Trophoblast cell (in vitro differentiated cells and primary cell): ENCODE measurements around the gene MRPL23.

Source experiments
- DNase-seq, 2 donors: peaks; one replicate each; pipeline ENCODE4 v3.0.0-alpha.2; 2016
- H2AFZ ChIP-seq: 2 replicates; pipeline ENCODE4 v1.6.1; 2013; ENCODE audit warnings: low read length, moderate library complexity, mild to moderate bottlenecking; ENCODE audit not compliant: insufficient read depth, poor library complexity
- H2AK5ac ChIP-seq: 2 replicates; pipeline ENCODE4 v1.6.1; 2013; ENCODE audit warnings: mild to moderate bottlenecking, low read length
- H2BK120ac ChIP-seq: 2 replicates; pipeline ENCODE4 v1.6.1; 2013; ENCODE audit warnings: low read length, mild to moderate bottlenecking, moderate library complexity; ENCODE audit not compliant: insufficient read depth, poor library complexity
- H2BK12ac ChIP-seq: 2 replicates; pipeline ENCODE4 v1.6.1; 2013; ENCODE audit warnings: mild to moderate bottlenecking, low read length, moderate library complexity
- H2BK5ac ChIP-seq: 2 replicates; pipeline ENCODE4 v1.6.1; 2013; ENCODE audit warnings: low read length, low read depth, moderate library complexity, mild to moderate bottlenecking; ENCODE audit not compliant: poor library complexity
- H3K14ac ChIP-seq: 2 replicates; pipeline ENCODE4 v1.6.1; 2013; ENCODE audit warnings: mild to moderate bottlenecking, low read length
- H3K18ac ChIP-seq: 2 replicates; pipeline ENCODE4 v1.6.1; 2013; ENCODE audit warnings: mild to moderate bottlenecking, low read length
- H3K23ac ChIP-seq: 2 replicates; pipeline ENCODE4 v1.6.1; 2013; ENCODE audit warnings: low read length
- H3K27ac ChIP-seq: 2 replicates; pipeline ENCODE4 v1.5.1; 2013; ENCODE audit warnings: low read depth, mild to moderate bottlenecking, inconsistent platforms, low read length, moderate library complexity
- H3K27me3 ChIP-seq: 2 replicates; pipeline ENCODE4 v1.6.1; 2013; ENCODE audit warnings: inconsistent platforms, mild to moderate bottlenecking, low read length, moderate library complexity; ENCODE audit not compliant: insufficient read depth
- H3K36me3 ChIP-seq, 2 experiments: 1 replicate in 1 of 2; 2 replicates in 1 of 2; pipeline ENCODE4 v1.6.1; 2013; ENCODE audit warnings: low read length in 2 of 2, mild to moderate bottlenecking in 2 of 2, moderate library complexity in 1 of 2; ENCODE audit not compliant: insufficient read depth in 2 of 2, control insufficient read depth in 1 of 2
- H3K4ac ChIP-seq: 2 replicates; pipeline ENCODE4 v1.6.1; 2013; ENCODE audit warnings: low read depth, mild to moderate bottlenecking, low read length, moderate library complexity
- H3K4me1 ChIP-seq, 2 experiments: 1 replicate in 1 of 2; 2 replicates in 1 of 2; pipeline ENCODE4 v1.6.1; 2013; ENCODE audit warnings: low read length in 2 of 2, mild to moderate bottlenecking in 2 of 2, moderate library complexity in 1 of 2; ENCODE audit not compliant: insufficient read depth in 2 of 2, control insufficient read depth in 1 of 2
- H3K4me2 ChIP-seq: 2 replicates; pipeline ENCODE4 v1.6.1; 2013; ENCODE audit warnings: inconsistent platforms, mild to moderate bottlenecking, low read length, moderate library complexity
- H3K4me3 ChIP-seq: 2 replicates; pipeline ENCODE4 v1.5.1; 2013; ENCODE audit warnings: mild to moderate bottlenecking, low read depth, low read length, inconsistent platforms
- H3K79me1 ChIP-seq: one replicate; pipeline ENCODE4 v1.6.1; 2013; ENCODE audit warnings: low read length
- H3K79me2 ChIP-seq: 2 replicates; pipeline ENCODE4 v1.6.1; 2013; ENCODE audit warnings: low read length, mild to moderate bottlenecking; ENCODE audit not compliant: control insufficient read depth, insufficient read depth, poor library complexity
- H3K9ac ChIP-seq: 2 replicates; pipeline ENCODE4 v1.6.1; 2013; ENCODE audit warnings: mild to moderate bottlenecking, low read length
- H3K9me3 ChIP-seq: 2 replicates; pipeline ENCODE4 v1.6.1; 2013; ENCODE audit warnings: low read depth, mild to moderate bottlenecking, control low read depth, inconsistent platforms, low read length; ENCODE audit not compliant: insufficient read depth
- H4K12ac ChIP-seq: 2 replicates; pipeline ENCODE4 v1.6.1; 2013; ENCODE audit warnings: low read depth, mild to moderate bottlenecking, low read length, moderate library complexity
- H4K8ac ChIP-seq: 2 replicates; pipeline ENCODE4 v1.6.1; 2013; ENCODE audit warnings: low read depth, mild to moderate bottlenecking, low read length, moderate library complexity
- H4K91ac ChIP-seq: one replicate; pipeline ENCODE4 v1.6.1; 2013; ENCODE audit warnings: low read depth, mild to moderate bottlenecking, low read length, moderate library complexity
- WGBS: extraction: QIAGEN DNeasy Blood & Tissue Kit; methylation state at CpG from one replicate; pipeline ENCODE4 v1.1.7; 2013; ENCODE audit warnings: missing lambda C conversion rate; ENCODE audit not compliant: insufficient read length, insufficient coverage; ENCODE audit errors: extremely low coverage; 5-methylcytosine and 5-hydroxymethylcytosine counted together

Gene MRPL23

GRCh38 chr11:1923201-1923956, 23.8 kb upstream of the MRPL23 start:
- no peak overlapping the region for H4K91ac ChIP-seq
- H3K14ac ChIP-seq: no peak overlapping the region
- whole genome bisulfite sequencing: no CpG with 5 or more reads among the region's 22 CpGs
- no peaks in the 10 kb centered on the region for H3K79me2 ChIP-seq
- no peaks in the 10 kb centered on the region for H3K36me3 ChIP-seq
- H3K4me2 ChIP-seq: no peak overlapping the region
- DNase-seq: no peak
- no peak overlapping the region for H2BK120ac ChIP-seq
- no peak overlapping the region for H3K4ac ChIP-seq
- no peak overlapping the region for H2BK5ac ChIP-seq
- H2AK5ac ChIP-seq: no peak overlapping the region
- H3K27ac ChIP-seq: no peak overlapping the region
- peaks cover 7% of the 10 kb centered on the region for H3K79me1 ChIP-seq
- no peak overlapping the region for H3K23ac ChIP-seq
- H2BK12ac ChIP-seq: no peak overlapping the region
- no peak overlapping the region for H3K9ac ChIP-seq
- H3K18ac ChIP-seq: no peak overlapping the region
- no peaks in the 10 kb centered on the region for H3K27me3 ChIP-seq
- no peak overlapping the region for H2AFZ ChIP-seq
- H3K9me3 ChIP-seq: no peaks in the 10 kb centered on the region
- H3K4me1 ChIP-seq: peaks cover 18 to 21% of the 10 kb centered on the region in 2 experiments
- H4K12ac ChIP-seq: no peak overlapping the region
- H4K8ac ChIP-seq: no peak overlapping the region
- no peak overlapping the region for H3K4me3 ChIP-seq

GRCh38 chr11:1924181-1924580, 23.0 kb upstream of the MRPL23 start:
- no peak overlapping the region for H2AFZ ChIP-seq
- H3K4ac ChIP-seq: no peak overlapping the region
- H4K12ac ChIP-seq: no peak overlapping the region
- no peak overlapping the region for H2AK5ac ChIP-seq
- H3K36me3 ChIP-seq: no peaks in the 10 kb centered on the region
- H3K4me2 ChIP-seq: no peak overlapping the region
- H3K23ac ChIP-seq: no peak overlapping the region
- no CpG with 5 or more reads among the region's 17 CpGs for WGBS
- H3K27me3 ChIP-seq: no peaks in the 10 kb centered on the region
- no peak overlapping the region for H2BK120ac ChIP-seq
- no peak overlapping the region for H2BK5ac ChIP-seq
- peaks cover 7% of the 10 kb centered on the region for H3K79me1 ChIP-seq
- H3K18ac ChIP-seq: no peak overlapping the region
- DNase-seq: no peak
- no peak overlapping the region for H3K27ac ChIP-seq
- H2BK12ac ChIP-seq: no peak overlapping the region
- no peak overlapping the region for H4K91ac ChIP-seq
- H3K14ac ChIP-seq: no peak overlapping the region
- no peaks in the 10 kb centered on the region for H3K79me2 ChIP-seq
- H3K9me3 ChIP-seq: no peaks in the 10 kb centered on the region
- peaks cover 18 to 21% of the 10 kb centered on the region in 2 experiments for H3K4me1 ChIP-seq
- H3K4me3 ChIP-seq: no peak overlapping the region
- no peak overlapping the region for H3K9ac ChIP-seq
- no peak overlapping the region for H4K8ac ChIP-seq

- H2AK5ac ChIP-seq: no peak overlapping the region
- no peak overlapping the region for H2BK120ac ChIP-seq
- no peaks in the 10 kb centered on the region for H3K9me3 ChIP-seq
- no peak overlapping the region for H3K9ac ChIP-seq
- no peak overlapping the region for H3K18ac ChIP-seq
- H3K79me2 ChIP-seq: no peaks in the 10 kb centered on the region
- H4K91ac ChIP-seq: no peak overlapping the region
- no peak overlapping the region for H3K4me3 ChIP-seq
- H3K23ac ChIP-seq: no peak overlapping the region
- H2BK5ac ChIP-seq: no peak overlapping the region
- H3K36me3 ChIP-seq: no peaks in the 10 kb centered on the region
- H4K8ac ChIP-seq: no peak overlapping the region
- no peak for DNase-seq
- peaks cover 18 to 21% of the 10 kb centered on the region in 2 experiments for H3K4me1 ChIP-seq
- no CpG with 5 or more reads among the region's 21 CpGs for WGBS
- no peak overlapping the region for H3K4me2 ChIP-seq
- H3K27me3 ChIP-seq: no peaks in the 10 kb centered on the region
- H3K14ac ChIP-seq: no peak overlapping the region
- no peak overlapping the region for H2AFZ ChIP-seq
- no peak overlapping the region for H3K4ac ChIP-seq
- no peak overlapping the region for H4K12ac ChIP-seq
- no peak overlapping the region for H2BK12ac ChIP-seq
- no peak overlapping the region for H3K27ac ChIP-seq
- peaks cover 7% of the 10 kb centered on the region for H3K79me1 ChIP-seq
Measured at GRCh38 chr11:1924646-1925372, 22.3 kb upstream of the MRPL23 start.

GRCh38 chr11:1925373-1926155, 21.6 kb upstream of the MRPL23 start:
- Histone ChIP-seq H2BK5ac (no peak overlapping the region), H3K79me2 (no peaks in the 10 kb centered on the region), H4K12ac (no peak overlapping the region), H2AFZ (no peak overlapping the region), H3K18ac (no peak overlapping the region), H3K9me3 (no peaks in the 10 kb centered on the region), H2AK5ac (peak overlapping the region; percentile 20), H3K9ac (no peak overlapping the region), H3K4me3 (no peak overlapping the region), H3K4me1 (peaks cover 18 to 21% of the 10 kb centered on the region in 2 experiments), H3K4ac (no peak overlapping the region), H4K91ac (peak overlapping the region; percentile 20), H3K23ac (no peak overlapping the region), H3K36me3 (no peaks in the 10 kb centered on the region), H2BK12ac (no peak overlapping the region), H3K27ac (no peak overlapping the region), H4K8ac (no peak overlapping the region), H3K27me3 (no peaks in the 10 kb centered on the region), H3K14ac (no peak overlapping the region), H3K4me2 (no peak overlapping the region), H2BK120ac (no peak overlapping the region), H3K79me1 (peaks cover 7% of the 10 kb centered on the region)
- no peak for DNase-seq
- no CpG with 5 or more reads among the region's 23 CpGs for WGBS
